ENCODE data around the gene RNF166.

DNA sequence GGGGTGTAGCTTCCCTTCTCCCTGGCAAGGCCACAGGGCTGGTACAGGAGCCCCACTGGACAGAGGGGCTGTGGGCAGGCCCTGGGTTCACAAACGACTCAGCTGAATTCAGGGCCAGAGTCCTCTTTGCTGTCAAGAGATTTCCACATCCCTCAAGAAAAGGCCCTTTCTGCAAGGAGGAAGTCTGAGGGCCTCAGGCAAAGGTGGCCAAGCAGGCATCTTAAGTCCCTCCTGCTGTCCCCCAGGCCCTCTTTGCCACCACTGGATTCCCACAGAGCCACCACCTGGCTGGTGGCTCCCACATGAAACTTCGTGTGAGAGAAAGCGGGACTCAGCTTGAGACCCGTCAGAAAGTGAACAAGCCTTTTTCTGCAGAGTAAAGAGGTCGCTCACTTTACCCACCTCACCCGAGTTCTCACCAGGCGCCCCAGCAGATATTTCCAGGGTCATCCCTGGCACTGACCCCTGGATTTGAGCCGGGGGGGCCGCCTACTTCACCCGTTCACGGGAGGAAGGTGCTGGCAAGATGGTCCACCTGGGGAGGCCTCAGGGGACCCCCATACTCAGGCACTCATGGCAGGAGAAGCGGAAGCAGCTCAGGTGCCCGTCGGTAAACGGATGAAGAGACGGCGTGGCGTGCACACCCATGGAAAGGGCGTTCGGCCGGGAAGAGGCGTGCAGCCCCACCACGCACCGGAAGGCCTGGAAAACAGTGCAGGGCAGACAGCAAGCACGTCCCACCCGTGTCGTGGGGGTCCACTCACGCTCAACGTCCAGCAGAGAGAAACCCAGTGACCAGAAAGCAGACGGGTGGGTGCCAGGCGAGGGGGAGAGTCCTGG, 3.6 kb downstream of the RNF166 start:
- no peak for TF ChIP-seq POLR2A (IDR thresholded peaks at IDR 0.05)
- TF ChIP-seq, protein P1, sequence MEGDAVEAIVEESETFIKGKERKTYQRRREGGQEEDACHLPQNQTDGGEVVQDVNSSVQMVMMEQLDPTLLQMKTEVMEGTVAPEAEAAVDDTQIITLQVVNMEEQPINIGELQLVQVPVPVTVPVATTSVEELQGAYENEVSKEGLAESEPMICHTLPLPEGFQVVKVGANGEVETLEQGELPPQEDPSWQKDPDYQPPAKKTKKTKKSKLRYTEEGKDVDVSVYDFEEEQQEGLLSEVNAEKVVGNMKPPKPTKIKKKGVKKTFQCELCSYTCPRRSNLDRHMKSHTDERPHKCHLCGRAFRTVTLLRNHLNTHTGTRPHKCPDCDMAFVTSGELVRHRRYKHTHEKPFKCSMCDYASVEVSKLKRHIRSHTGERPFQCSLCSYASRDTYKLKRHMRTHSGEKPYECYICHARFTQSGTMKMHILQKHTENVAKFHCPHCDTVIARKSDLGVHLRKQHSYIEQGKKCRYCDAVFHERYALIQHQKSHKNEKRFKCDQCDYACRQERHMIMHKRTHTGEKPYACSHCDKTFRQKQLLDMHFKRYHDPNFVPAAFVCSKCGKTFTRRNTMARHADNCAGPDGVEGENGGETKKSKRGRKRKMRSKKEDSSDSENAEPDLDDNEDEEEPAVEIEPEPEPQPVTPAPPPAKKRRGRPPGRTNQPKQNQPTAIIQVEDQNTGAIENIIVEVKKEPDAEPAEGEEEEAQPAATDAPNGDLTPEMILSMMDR (IDR thresholded peaks at IDR 0.05), result no peak
